Ectodermal cell (in vitro differentiated cells): ENCODE results near the gene SMYD3.
"Not testable (repeated sequence)": the region's sequence is repeated elsewhere in the genome, so short reads cannot be mapped to it uniquely, and the experiment has no call there.

Experiments used
- H3K27ac ChIP-seq: 2 replicates; pipeline ENCODE4 v1.7.0; 2013; ENCODE audit warnings: mild to moderate bottlenecking, low read depth, low read length; ENCODE audit not compliant: insufficient read depth, poor library complexity, severe bottlenecking
- H3K27me3 ChIP-seq: 2 replicates; pipeline ENCODE4 v1.7.0; 2013; ENCODE audit warnings: mild to moderate bottlenecking, low read length; ENCODE audit not compliant: insufficient read depth, control insufficient read depth, poor library complexity, severe bottlenecking
- H3K36me3 ChIP-seq: one replicate; pipeline ENCODE4 v1.7.0; 2013; ENCODE audit warnings: low read length; ENCODE audit not compliant: control insufficient read depth, insufficient read depth
- H3K4me1 ChIP-seq: one replicate; pipeline ENCODE4 v1.7.0; 2013; ENCODE audit warnings: low read length; ENCODE audit not compliant: control insufficient read depth, insufficient read depth
- H3K4me3 ChIP-seq: 2 replicates; pipeline ENCODE4 v1.7.0; 2013; ENCODE audit warnings: low read depth, low read length, control low read depth; ENCODE audit not compliant: insufficient read depth
- H3K9me3 ChIP-seq: 2 replicates; pipeline ENCODE4 v1.7.0; 2013; ENCODE audit warnings: mild to moderate bottlenecking, low read length, moderate library complexity; ENCODE audit not compliant: control insufficient read depth
- WGBS, 2 experiments: methylation state at CpG; one replicate each; pipeline ENCODE4 v1.1.7; 2013; ENCODE audit warnings: missing lambda C conversion rate in 2 of 2; 5-methylcytosine and 5-hydroxymethylcytosine counted together

The SMYD3 gene

GRCh38 chr1:245823408-245824147 lies 683.5 kb downstream of the SMYD3 start:
- H3K36me3 ChIP-seq, result no peaks in the 10 kb centered on the region
- H3K27me3 ChIP-seq, result no peaks in the 10 kb centered on the region
- H3K9me3 ChIP-seq, result no peaks in the 10 kb centered on the region
- H3K27ac ChIP-seq, result no peak overlapping the region
- H3K4me1 ChIP-seq, result no peaks in the 10 kb centered on the region
- no peak overlapping the region for H3K4me3 ChIP-seq
- WGBS, 2 experiments, result 95 to 97% methylated on average over 13 of the region's 13 CpGs

GRCh38 chr1:245822996-245823395 lies 684.1 kb downstream of the SMYD3 start:
- 90 to 92% methylated on average over 11 of the region's 11 CpGs for WGBS, 2 experiments
- H3K36me3 ChIP-seq, result no peaks in the 10 kb centered on the region
- H3K4me1 ChIP-seq, result no peaks in the 10 kb centered on the region
- H3K27ac ChIP-seq, result no peak overlapping the region
- no peaks in the 10 kb centered on the region for H3K27me3 ChIP-seq
- no peak overlapping the region for H3K4me3 ChIP-seq
- H3K9me3 ChIP-seq, result no peaks in the 10 kb centered on the region

GRCh38 chr1:245818363-245818762 lies 688.7 kb downstream of the SMYD3 start:
- not testable (repeated sequence) for H3K27ac ChIP-seq, H3K4me1 ChIP-seq, H3K36me3 ChIP-seq, H3K4me3 ChIP-seq, H3K27me3 ChIP-seq, H3K9me3 ChIP-seq
- WGBS, 2 experiments, result 91 to 95% methylated on average over 3 of the region's 6 CpGs

- not testable (repeated sequence) for H3K27ac ChIP-seq, H3K36me3 ChIP-seq, H3K4me1 ChIP-seq, H3K9me3 ChIP-seq, H3K4me3 ChIP-seq, H3K27me3 ChIP-seq
- WGBS, 2 experiments, result 81 to 82% methylated on average over 17 to 18 of the region's 24 CpGs
Measured at GRCh38 chr1:245816496-245816895, 690.6 kb downstream of the SMYD3 start.

- H3K36me3 ChIP-seq, result no peaks in the 10 kb centered on the region
- no peaks in the 10 kb centered on the region for H3K9me3 ChIP-seq
- H3K4me3 ChIP-seq, result no peak overlapping the region
- no peaks in the 10 kb centered on the region for H3K4me1 ChIP-seq
- H3K27ac ChIP-seq, result no peak overlapping the region
- no peaks in the 10 kb centered on the region for H3K27me3 ChIP-seq
- 74% methylated on average over 10 of the region's 10 CpGs for WGBS, 2 experiments
Measured at GRCh38 chr1:245814651-245815050, 692.4 kb downstream of the SMYD3 start.

- no peaks in the 10 kb centered on the region for H3K4me1 ChIP-seq
- WGBS, 2 experiments, result 91 to 96% methylated on average over 6 of the region's 6 CpGs
- no peak overlapping the region for H3K4me3 ChIP-seq
- no peaks in the 10 kb centered on the region for H3K36me3 ChIP-seq
- no peaks in the 10 kb centered on the region for H3K9me3 ChIP-seq
- no peak overlapping the region for H3K27ac ChIP-seq
- no peaks in the 10 kb centered on the region for H3K27me3 ChIP-seq
Measured at GRCh38 chr1:245812278-245812677, 694.8 kb downstream of the SMYD3 start.

GRCh38 chr1:245810789-245811337 lies 696.2 kb downstream of the SMYD3 start:
- Histone ChIP-seq H3K27me3 (no peaks in the 10 kb centered on the region), H3K4me1 (no peaks in the 10 kb centered on the region), H3K36me3 (no peaks in the 10 kb centered on the region), H3K9me3 (no peaks in the 10 kb centered on the region), H3K27ac (no peak overlapping the region), H3K4me3 (no peak overlapping the region)
- 89 to 90% methylated on average over 7 of the region's 7 CpGs for WGBS, 2 experiments

GRCh38 chr1:245810181-245810769 lies 696.8 kb downstream of the SMYD3 start:
- WGBS, 2 experiments, result 76 to 77% methylated on average over 6 of the region's 6 CpGs
- Histone ChIP-seq H3K36me3 (no peaks in the 10 kb centered on the region), H3K27ac (no peak overlapping the region), H3K4me1 (no peaks in the 10 kb centered on the region), H3K4me3 (no peak overlapping the region), H3K9me3 (no peaks in the 10 kb centered on the region), H3K27me3 (no peaks in the 10 kb centered on the region)

GRCh38 chr1:245809361-245809760 lies 697.7 kb downstream of the SMYD3 start:
- Histone ChIP-seq H3K4me3 (no peak overlapping the region), H3K36me3 (no peaks in the 10 kb centered on the region), H3K9me3 (no peaks in the 10 kb centered on the region), H3K4me1 (no peaks in the 10 kb centered on the region), H3K27me3 (no peaks in the 10 kb centered on the region), H3K27ac (no peak overlapping the region)
- 50 to 57% methylated on average over 5 of the region's 5 CpGs for WGBS, 2 experiments

- Histone ChIP-seq H3K4me1 (no peaks in the 10 kb centered on the region), H3K27ac (no peak overlapping the region), H3K9me3 (no peaks in the 10 kb centered on the region), H3K27me3 (no peaks in the 10 kb centered on the region), H3K4me3 (no peak overlapping the region), H3K36me3 (no peaks in the 10 kb centered on the region)
- WGBS, 2 experiments, result 92 to 94% methylated on average over 7 of the region's 7 CpGs
Measured at GRCh38 chr1:245807954-245808719, 698.9 kb downstream of the SMYD3 start.
